ENCODE measurements around the gene MMRN1.

Gene MMRN1

GRCh38 chr4:89992744-89993143 lies 98.1 kb downstream of the MMRN1 start:
- no peak for TF ChIP-seq JUND (IDR thresholded peaks at IDR 0.05; ENCODE audit: low read depth)
- DNase-seq (ENCODE audit: low read depth in 1 of 2, low spot score in 1 of 2), result no peak

DNA sequence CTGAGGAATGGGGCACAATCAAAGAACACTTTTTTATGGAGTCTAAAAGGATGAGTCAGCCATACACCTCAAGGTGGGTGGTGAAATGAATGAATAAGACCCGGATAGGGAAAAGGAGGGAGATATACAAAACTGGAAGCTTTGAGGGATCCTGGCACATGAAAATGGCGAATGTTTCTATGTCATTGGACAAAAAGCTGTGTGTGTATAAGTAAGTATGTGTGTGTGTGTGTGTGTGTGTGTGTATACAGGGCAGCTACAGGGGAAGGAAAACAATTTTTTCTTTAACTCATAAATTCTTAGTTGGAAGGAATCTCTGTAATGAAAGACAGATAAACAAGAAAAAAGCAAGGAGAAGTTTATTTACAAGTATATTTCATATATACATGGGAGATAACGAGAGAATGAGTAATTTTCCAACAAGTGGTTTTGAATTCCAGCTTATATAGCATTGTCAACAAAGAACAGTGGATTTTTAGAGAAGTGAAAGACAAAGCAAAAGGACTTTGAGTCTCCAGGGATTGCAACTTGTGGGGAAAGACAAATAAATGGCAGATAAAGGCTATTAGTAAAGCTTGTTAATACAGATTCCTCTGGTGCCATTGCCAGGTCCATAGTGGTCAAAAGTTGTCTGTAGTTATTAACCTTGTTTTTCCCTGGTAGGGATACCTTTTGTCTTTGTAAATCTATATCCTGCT lies 99.7 kb downstream of the MMRN1 start:
- in situ Hi-C loops (cut with HindIII; ENCODE audit: low pct_unique_long_range_greater_than_20kb, low sequenced_read_pairs), result no loop called here
- no peak for DNase-seq (ENCODE audit: low read depth in 1 of 2, low spot score in 1 of 2)
- TF ChIP-seq JUND (IDR thresholded peaks at IDR 0.05; ENCODE audit: low read depth), result no peak

More at GRCh38 chr4:89992744-89993143, 98.1 kb downstream of the MMRN1 start:
- in situ Hi-C loops (cut with HindIII; ENCODE audit: low pct_unique_long_range_greater_than_20kb, low sequenced_read_pairs), result no loop called here

DNA sequence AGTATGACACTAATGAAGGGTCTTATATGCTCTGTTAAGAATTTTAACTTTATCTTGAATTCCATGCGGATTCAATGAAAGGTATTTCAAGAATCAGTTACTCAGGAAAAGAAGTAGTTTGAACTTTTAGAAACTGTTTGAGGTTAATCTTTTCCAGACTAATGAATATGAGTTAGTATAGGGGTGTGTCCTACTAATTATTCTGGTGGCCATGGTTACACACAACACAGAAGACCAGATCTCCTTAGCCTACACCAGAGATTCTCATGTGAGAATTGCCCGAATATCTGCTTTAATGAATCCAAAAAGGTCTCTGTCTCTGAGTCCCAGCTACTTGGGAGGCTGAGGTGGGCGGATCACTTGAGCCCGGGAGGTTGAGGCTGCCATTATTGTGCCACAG lies 100.4 kb downstream of the MMRN1 start:
- in situ Hi-C loops (cut with HindIII; ENCODE audit: low pct_unique_long_range_greater_than_20kb, low sequenced_read_pairs), result no loop called here
- TF ChIP-seq JUND (IDR thresholded peaks at IDR 0.05; ENCODE audit: low read depth), result no peak
- DNase-seq (ENCODE audit: low read depth in 1 of 2, low spot score in 1 of 2), result no peak

- DNase-seq (ENCODE audit: low read depth in 1 of 2, low spot score in 1 of 2), result no peak
- TF ChIP-seq JUND (IDR thresholded peaks at IDR 0.05; ENCODE audit: low read depth), result no peak
- in situ Hi-C loops (cut with HindIII; ENCODE audit: low pct_unique_long_range_greater_than_20kb, low sequenced_read_pairs), result no loop called here
Observed at GRCh38 chr4:89995814-89996213, 101.2 kb downstream of the MMRN1 start.

GRCh38 chr4:89997171-89997704 lies 102.6 kb downstream of the MMRN1 start:
- TF ChIP-seq JUND (IDR thresholded peaks at IDR 0.05; ENCODE audit: low read depth), result no peak
- in situ Hi-C loops (cut with HindIII; ENCODE audit: low pct_unique_long_range_greater_than_20kb, low sequenced_read_pairs), result no loop called here
- no peak for DNase-seq (ENCODE audit: low read depth in 1 of 2, low spot score in 1 of 2)

DNA sequence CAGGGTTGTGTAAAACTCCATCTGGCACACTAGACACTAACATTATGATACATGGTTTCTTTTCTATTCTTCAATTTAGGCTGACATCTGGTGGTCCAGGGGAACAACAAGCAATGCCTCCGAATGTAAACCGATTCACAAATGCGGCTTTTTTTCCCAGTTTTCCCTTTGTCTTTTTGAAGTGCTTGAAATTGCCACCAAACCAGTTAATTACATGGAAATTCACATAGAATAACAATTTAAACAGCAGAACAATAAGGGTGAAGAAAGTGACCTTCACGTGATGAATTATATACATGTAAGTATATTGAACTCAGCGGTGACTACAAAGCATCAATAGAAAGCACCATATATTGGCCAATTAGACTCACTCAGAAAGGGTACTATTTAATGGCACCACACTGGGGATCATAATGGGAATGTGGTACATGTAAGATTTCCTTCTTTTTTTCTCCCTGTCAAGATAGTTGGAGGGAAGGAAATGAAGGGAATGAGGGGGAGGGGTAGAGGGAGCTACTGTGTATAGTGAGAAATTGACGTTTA lies 103.9 kb downstream of the MMRN1 start:
- in situ Hi-C loops (cut with HindIII; ENCODE audit: low pct_unique_long_range_greater_than_20kb, low sequenced_read_pairs), result no loop called here
- no peak for TF ChIP-seq JUND (IDR thresholded peaks at IDR 0.05; ENCODE audit: low read depth)
- DNase-seq (ENCODE audit: low read depth in 1 of 2, low spot score in 1 of 2), result no peak

DNA sequence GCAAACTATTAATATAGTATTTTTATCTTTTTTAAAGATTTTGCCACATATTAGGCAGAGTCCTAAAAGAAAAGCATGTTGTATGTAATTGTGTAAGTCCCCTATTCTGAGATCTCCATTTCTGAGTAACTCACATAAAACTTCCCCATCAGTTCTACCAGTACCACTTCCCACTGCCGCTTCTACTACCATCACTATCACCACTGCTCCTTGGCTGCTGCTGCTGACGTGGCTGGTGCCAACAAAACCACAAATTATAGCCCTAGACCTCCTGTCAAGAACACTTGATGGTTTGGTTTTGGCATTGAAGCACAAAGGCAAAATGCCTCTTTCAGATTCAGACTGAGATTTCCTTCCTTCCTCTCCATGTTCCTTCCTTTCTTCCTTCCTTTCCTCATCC lies 106.4 kb downstream of the MMRN1 start:
- in situ Hi-C loops (cut with HindIII; ENCODE audit: low pct_unique_long_range_greater_than_20kb, low sequenced_read_pairs), result no loop called here
- TF ChIP-seq JUND (IDR thresholded peaks at IDR 0.05; ENCODE audit: low read depth), result no peak
- DNase-seq (ENCODE audit: low read depth in 1 of 2, low spot score in 1 of 2), result no peak

DNA sequence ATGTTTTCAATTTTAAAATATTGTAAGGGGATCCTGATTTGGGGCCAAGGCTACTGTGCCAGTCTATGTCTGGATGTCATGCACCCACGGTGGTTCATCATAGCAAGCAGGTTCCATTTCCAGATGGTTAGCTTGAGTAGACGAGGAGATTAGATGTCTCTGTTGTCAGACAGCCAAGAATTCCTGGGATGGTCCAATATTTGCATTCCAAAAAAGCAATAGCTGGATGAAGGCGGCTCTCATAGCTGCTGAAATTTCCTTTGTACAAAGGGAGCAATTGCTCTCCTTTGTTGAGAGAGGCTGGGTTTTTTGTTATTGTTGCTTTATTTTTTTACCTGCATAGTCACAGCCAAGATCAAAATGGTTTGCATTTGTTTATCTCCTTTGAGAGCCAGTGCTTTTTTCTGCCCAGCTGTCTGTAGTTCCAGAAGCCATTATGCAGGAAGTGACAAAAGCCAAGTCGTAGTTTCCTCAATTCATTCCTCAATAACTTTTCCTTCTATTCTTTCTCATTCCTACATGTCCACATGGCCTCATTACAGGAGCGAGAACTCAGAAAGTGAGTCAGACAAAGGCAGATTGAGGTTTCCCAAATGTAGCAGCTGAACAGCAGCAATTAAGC lies 107.9 kb downstream of the MMRN1 start:
- DNase-seq (ENCODE audit: low read depth in 1 of 2, low spot score in 1 of 2), result peak in 1 of 2 experiments; percentile 5
- no peak for TF ChIP-seq JUND (IDR thresholded peaks at IDR 0.05; ENCODE audit: low read depth)
- in situ Hi-C loops (cut with HindIII; ENCODE audit: low pct_unique_long_range_greater_than_20kb, low sequenced_read_pairs), result no loop called here
